GM12892 (cell line): Measurements from ENCODE around the gene ATP23.
A peak's percentile ranks its signal among the peaks of the same experiment; 100 is the strongest.

Experiments used
- DNase-seq: peaks from one replicate; pipeline ENCODE4 v3.0.0; 2011; ENCODE audit not compliant: insufficient read length
- FAIRE-seq: peaks from 2 replicates; lab custom pipeline; 2011; peaks lifted over from hg19 to GRCh38; lab: Jason Lieb, UNC
- POLR2A ChIP-seq: IDR thresholded peaks from 2 replicates; pipeline ENCODE4 v1.6.1; 2011; ENCODE audit warnings: low read depth, low read length, control low read depth
- POLR2AphosphoS5 ChIP-seq: IDR thresholded peaks from 2 replicates; pipeline ENCODE4 v1.6.1; 2011; ENCODE audit warnings: low read depth, low read length, control low read depth
- TAF1 ChIP-seq: IDR thresholded peaks from 2 replicates; pipeline ENCODE4 v1.6.1; 2011; ENCODE audit warnings: low read depth, mild to moderate bottlenecking, control low read depth, low read length, borderline replicate concordance

ATP23 gene

DNA sequence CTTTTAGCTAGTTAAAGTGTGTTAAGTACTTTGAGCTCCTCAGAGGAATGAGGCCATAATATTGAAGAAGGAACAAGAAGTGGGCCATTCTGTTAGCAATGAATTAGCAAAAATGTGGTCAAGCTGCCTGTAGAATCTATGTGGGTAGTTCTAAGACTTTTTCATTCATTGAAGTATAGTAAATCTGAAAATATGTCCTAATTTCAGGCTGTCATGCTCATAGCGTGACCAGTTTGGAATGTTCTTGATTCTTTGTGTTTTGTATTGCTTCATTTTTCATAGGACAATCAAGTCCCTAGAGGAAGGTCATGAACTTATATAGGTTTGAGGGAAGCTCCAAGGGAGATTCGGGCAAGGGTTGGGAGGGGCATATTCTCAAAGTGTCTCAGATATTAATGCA, 11.4 kb downstream of the ATP23 start:
- DNase-seq: no peak
- TF ChIP-seq POLR2AphosphoS5 (no peak), TAF1 (no peak), POLR2A (no peak)
- FAIRE-seq: peak; percentile 79

DNA sequence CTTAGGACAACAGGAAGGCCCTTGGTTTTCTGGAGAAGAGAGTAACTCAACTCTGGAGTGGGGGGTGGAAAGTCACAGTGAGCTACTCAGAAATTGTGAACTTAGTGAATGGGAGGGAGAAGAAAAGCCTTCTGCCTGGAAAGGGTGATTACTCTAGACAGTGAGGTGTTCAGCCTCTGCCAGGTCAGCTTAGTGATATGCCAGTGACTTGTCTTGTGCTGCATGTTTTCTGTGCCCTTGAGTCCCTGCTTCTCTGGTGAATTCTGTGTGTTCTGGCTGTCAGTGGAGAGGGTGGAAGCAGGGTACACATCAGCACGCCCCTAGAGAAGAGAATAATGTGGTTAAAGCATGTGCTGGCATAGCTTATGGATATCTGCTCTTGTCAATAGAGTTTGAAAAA, 13.4 kb downstream of the ATP23 start:
- FAIRE-seq (no peak), DNase-seq (no peak)
- TF ChIP-seq POLR2AphosphoS5 (no peak), TAF1 (no peak), POLR2A (no peak)

DNA sequence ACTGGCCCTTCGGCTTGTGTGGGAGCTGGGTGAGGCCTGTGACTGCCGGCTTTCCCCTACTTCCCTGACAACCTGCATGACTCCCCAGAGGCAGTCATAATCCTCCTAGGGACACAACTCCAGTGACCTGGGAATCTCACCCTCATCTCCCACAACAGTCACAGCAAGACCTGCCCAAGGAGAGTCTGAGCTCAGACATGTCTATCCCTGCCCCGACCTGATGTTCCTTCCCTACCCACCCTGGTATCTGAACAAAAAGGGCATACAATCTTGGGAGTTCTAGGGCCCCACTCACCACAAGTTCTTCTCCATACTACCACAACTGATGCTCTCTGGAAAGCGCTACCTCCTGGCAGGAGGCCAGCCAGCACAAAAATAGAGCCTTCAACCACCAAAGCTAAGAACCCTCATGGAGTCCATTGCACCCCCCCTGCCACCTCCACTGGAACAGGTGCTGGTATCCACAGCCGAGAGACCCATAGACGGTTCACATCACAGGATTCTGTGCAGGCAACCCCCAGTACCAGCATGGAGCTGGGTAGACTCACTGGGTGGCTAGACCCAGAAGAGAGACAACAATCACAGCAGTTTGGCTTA, 16.8 kb downstream of the ATP23 start:
- TF ChIP-seq TAF1 (no peak), POLR2AphosphoS5 (no peak), POLR2A (no peak)
- DNase-seq (no peak), FAIRE-seq (no peak)

DNA sequence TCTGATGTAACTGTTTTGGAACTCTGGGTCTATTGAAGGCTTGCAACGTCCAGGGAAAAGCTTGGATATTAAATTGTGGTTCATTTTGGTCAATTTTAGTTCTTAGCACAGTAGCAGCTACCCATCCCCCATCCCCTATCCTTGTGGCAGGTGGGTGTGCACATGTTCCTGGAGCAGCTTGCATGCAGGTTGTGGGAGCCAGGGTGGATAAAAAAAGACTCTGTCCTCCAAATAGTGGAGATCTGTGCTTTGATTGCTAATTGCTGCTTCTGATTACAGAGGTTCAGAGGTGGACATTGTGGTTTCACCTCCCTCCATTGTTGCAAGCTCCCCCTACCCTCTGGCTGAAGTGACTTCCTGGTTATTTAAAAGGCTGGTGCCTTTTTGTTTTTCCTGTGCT, 23.1 kb downstream of the ATP23 start:
- FAIRE-seq (no peak), DNase-seq (no peak)
- TF ChIP-seq TAF1 (no peak), POLR2AphosphoS5 (no peak), POLR2A (no peak)

DNA sequence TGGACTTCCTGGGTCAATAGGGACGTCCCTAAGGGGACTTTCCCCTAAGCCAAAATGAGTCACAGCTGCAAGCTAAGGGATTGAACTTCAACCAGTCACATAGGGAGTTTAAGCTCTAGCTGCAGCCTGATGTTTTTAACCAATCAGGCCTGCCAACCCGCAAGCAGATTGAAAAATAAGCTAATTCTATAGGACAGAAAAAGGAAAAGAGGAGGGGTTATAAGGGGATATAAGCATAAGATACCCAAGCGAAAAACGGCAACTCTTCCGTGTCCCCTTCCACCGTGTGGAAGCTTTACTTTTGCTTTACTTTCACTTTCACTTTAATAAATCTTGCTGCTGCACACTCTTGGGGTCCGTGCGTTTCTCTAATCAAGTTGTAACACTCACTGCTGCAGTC, 24.4 kb downstream of the ATP23 start:
- TF ChIP-seq TAF1: no peak
- TF ChIP-seq POLR2AphosphoS5: no peak
- no peak for TF ChIP-seq POLR2A
- FAIRE-seq: no peak
- no peak for DNase-seq

DNA sequence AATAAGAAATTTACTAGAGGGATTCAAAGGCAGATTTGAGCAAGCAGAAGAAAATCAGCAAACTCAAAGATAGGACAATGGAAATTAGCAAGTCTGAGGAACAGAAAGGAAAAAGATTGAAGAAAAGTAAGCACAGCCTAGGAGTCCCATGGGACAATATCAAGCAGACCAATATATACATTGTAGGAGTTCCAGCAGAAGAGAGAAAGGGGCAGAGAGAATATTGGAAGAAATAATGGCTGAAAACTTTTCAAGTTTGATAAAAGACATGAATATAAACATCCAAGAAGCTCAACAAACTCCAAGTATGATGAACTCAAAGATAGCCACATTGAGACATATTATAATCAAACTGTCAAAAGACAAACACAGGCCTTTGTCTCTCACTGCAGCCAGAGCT, 25.2 kb downstream of the ATP23 start:
- no peak for FAIRE-seq
- DNase-seq: no peak
- no peak for TF ChIP-seq POLR2A
- no peak for TF ChIP-seq TAF1
- no peak for TF ChIP-seq POLR2AphosphoS5

DNA sequence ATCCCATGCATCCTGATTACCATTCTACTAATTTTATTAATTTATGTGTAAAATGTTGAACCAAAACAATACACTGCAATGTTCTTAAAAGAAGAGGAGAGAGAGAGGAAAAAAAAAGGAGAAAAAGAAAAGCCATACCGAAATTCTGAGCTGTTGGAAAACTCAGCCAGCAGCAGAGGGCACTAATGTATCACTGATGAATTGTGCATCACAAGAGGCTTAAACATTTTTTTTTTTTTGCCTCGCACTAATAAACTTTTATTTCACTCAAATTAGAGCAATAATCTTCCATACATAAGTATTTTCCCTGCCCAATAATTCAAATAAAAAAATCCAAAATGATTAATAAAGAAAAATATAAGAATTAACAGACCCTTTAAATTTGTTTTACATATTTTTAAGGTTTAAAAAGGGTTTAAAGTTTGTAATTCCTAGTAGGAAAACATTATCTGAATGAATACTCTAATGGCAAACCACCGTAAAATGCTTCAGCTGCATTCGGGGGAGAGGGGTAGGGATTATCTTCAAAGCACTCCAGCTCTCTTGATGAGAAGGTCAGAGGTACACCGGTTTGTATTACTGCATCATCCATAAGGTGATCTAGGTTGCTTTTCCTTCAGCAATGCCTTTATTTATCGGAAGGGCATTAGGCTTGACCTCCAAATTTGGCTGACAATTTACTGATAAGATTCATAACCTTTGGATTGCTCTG, 41.9 kb downstream of the ATP23 start:
- FAIRE-seq (no peak), DNase-seq (no peak)
- TF ChIP-seq POLR2A (no peak), POLR2AphosphoS5 (no peak), TAF1 (no peak)

DNA sequence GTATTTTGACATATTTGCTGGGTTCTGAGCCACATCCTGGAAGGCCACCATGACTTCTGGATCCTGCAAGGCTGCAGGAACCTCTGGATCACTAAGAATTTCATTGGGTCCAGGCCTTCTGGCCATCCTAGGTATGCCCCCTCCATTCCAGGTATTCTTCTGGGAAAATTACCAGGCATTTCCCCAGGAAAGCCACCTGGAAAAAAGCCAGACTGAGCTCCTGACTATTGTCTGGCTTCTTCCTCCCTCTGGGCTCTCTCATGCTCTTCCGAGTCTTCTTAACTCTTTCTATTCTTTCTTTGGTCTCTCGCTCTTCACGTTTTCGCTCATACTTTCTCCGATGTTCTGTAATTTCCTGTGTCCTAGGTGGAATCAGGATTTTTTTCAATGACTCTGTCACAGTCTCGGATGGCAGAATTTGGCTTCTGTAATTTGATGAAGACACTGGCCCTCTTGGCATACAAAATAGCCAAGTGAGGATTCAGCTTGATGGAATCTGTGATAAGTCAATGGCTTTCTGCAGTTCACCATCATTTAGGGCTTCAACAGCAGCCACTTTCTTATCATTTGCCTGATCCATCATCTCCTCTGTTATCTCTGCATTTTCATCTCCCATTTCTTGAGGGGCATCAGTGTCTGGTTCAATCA, 42.6 kb downstream of the ATP23 start:
- TF ChIP-seq TAF1: no peak
- TF ChIP-seq POLR2A: no peak
- TF ChIP-seq POLR2AphosphoS5: no peak
- no peak for FAIRE-seq
- no peak for DNase-seq

DNA sequence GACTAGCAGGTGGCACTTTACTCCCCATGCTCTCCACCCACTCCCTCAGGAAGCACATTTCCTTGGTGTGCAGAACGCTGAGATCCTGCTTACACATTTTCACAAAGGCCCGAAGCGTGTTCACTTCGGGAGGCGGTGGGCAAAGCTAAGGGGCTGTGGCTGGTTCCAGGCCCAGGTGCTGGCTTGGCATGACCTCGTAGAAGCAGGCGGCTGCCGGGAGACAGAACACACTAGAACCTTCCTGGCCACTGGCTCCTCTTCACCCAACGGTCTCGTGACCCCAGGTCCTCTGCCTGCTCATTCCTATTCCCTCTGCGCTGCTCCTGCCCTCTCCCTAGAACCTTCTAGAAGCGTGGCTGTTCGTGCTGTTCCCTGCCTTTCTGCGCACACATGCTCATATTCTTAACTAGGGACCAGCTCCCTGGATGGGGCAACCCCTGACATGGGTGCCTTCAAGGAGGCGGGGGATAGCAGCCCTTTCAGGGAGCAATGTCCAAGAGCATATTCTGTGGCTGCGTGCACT, 43.3 kb downstream of the ATP23 start:
- no peak for TF ChIP-seq POLR2A
- TF ChIP-seq TAF1: no peak
- TF ChIP-seq POLR2AphosphoS5: no peak
- FAIRE-seq: no peak
- no peak for DNase-seq

DNA sequence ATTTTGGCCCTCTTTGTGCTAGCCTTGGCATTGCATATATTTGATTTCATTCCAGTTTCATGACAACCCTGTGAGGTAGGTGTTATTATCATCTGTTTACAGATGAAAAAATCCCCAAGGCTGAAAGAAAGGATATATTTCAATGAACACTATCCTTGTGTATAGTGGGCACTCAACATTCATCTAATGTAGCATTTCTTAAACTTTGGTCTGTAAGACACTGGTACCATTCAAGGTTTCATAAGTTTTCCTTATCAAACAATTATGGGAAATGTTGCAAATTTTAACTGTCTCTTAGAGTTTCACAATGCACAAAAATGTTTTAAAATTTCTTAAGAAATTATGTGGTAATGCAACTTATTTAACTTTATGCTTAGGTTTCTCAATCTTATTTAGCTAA, 44.3 kb downstream of the ATP23 start:
- FAIRE-seq (no peak), DNase-seq (no peak)
- TF ChIP-seq TAF1: no peak
- no peak for TF ChIP-seq POLR2A
- no peak for TF ChIP-seq POLR2AphosphoS5

DNA sequence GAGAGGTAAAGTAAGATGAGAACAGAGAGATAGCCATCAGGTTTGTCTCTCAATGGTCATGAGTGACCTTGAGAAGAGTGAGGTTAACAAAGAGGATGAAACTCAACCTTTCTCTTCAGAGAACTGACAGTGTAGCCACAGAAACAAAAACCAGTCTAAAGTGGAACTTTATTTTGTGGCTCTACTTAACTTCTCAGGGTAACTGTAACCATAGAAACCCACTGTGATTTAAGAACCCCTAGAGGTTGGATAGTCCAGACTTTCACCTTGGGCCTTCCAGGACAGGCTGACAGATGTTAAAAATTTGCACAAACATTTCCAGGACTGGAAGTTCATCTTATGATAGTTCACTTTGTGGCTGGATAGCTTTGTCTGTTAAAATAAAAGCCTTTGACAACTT, 48.5 kb downstream of the ATP23 start:
- DNase-seq: no peak
- no peak for FAIRE-seq
- TF ChIP-seq POLR2AphosphoS5: no peak
- TF ChIP-seq POLR2A: no peak
- no peak for TF ChIP-seq TAF1

DNA sequence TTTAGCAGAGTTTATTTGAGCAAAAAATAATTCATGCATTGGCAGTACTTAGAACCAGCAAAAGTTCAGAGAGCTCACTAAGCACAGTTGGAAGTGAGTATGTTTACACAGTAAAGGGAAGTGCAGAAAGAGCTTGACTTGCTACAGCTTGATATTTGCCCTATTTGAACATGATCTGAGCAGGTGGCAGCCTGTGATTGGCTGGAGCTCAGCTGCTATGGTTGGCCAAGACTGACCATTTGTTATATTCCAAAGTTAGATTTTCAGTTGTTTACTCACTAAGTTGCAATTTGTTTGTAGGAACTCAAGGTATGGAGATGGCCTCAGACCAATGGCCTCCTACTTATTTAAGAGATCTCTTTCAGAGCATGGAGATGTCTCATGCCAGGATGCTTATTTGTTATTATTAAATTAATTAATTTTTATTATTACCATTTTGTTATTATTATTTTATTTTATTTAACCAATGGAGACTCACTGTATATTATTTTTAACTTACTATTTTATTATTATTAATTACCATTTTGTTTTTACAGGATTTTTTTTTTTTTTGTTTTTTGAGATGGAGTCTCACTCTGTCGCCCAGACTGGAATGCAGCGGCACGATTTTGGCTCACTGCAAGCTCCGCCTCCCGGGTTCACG, 49.0 kb downstream of the ATP23 start:
- DNase-seq: no peak
- TF ChIP-seq TAF1: no peak
- TF ChIP-seq POLR2AphosphoS5: no peak
- TF ChIP-seq POLR2A: no peak
- no peak for FAIRE-seq
